Measurements from ENCODE around the gene RAB11FIP2. TPM values are rescaled to one million over a fixed set of nuclear protein-coding genes. Genes with fewer than 3 reads are reported as not detected.

Gene RAB11FIP2
- total RNA-seq, 1 experiment from 2014 or later = 12.7 TPM

- in situ Hi-C loops (cut with HindIII; ENCODE audit: low sequenced_read_pairs) = no loop called here
- DNase-seq (ENCODE audit: low spot score) = no peak
Observed at GRCh38 chr10:118035354-118036005, 11.3 kb downstream of the RAB11FIP2 start.

- no peak for DNase-seq (ENCODE audit: low spot score)
- in situ Hi-C loops (cut with HindIII; ENCODE audit: low sequenced_read_pairs) = no loop called here
Observed at GRCh38 chr10:118034791-118035261, 11.9 kb downstream of the RAB11FIP2 start.

DNA sequence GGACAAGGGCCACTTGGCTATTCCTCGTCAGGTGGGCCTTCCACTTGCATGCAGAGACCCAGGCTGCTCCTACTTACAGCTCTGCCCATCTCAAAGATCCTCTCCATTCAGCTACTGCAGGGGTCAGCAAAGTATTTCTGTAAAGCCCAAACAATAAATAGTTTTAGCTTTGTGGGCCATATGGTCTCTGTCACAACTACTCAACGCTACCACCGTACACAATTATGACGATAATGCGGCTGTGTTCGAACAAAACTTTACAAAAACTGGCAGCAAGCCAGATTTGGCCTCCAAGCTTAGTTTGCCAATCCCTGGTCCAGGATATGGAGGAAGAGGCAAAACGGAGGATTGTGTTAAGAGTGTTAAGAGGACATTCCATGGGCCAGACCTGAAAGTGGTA, 12.8 kb downstream of the RAB11FIP2 start:
- in situ Hi-C loops (cut with HindIII; ENCODE audit: low sequenced_read_pairs) = no loop called here

DNA sequence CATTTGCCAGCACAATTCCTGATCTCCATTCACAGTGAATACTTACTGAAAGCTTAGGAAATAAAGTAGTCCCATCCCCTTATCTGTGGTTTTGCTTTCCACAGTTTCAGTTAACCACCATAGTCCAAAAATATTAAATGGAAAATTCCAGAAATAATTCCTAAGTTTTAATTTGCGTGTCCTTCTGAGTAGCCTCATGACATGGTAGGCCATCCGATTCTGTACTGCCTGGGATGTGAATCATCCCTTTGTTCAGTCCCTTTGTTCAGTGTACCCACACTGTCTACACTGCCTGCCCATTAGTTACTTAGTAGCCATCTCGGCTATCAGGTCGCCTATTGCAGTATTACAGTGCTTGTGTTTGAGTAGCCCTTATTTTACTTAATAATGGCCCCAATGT, 14.2 kb downstream of the RAB11FIP2 start:
- in situ Hi-C loops (cut with HindIII; ENCODE audit: low sequenced_read_pairs) = no loop called here
- DNase-seq (ENCODE audit: low spot score) = no peak

More for the DNA sequence above, 12.8 kb downstream of the RAB11FIP2 start:
- no peak for DNase-seq (ENCODE audit: low spot score)

DNA sequence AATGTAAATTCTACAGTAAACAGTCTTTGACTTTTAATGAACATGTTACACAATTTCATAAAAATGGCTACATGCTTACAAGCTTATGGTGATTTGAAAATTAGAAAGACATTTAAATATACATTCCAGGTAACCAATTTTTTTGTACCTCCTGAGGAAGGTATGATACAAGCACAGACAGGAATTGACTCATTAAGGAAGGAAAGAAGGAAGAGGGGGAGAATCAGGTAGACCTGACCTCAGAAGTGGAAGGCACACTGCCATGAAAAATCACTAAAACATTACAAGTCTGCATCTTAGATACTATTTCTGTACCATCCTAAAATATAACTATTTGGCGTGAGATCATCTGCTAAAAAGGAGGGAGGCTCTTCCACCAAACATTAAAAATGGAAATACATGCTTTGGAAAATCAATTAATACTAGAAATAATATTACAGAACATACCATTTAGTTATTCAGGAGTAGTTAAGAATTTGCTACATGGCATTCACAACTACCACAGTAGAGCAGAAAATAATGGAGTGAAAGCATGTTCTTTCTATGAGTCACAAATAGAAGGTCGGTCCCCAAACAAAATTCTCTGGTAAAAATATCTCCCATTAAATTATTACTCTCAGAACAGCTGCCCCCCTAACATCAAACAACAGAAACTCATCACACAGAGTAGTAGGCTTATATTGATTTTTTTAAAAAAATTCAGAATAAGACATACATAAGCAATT, 15.2 kb downstream of the RAB11FIP2 start:
- in situ Hi-C loops (cut with HindIII; ENCODE audit: low sequenced_read_pairs) = no loop called here
- DNase-seq (ENCODE audit: low spot score) = no peak

DNA sequence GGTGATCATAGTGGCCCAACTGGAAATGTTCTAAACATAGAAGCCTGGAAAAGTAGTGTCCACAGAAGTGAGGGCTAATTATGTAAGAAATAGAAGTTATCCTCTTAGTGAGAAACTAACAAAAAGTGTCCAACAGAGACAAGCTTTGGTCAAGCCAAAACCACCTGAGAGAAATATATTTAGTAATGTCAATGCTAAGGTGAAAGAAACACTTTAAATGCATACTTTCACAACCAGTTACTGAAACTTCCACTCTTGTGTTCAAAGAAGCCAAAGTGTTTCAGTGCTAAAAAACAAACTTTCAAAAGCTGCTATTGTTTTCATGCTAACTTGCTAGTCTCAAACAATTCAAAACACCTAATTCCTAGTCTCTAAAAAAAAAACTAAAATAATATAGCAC, 18.1 kb downstream of the RAB11FIP2 start:
- in situ Hi-C loops (cut with HindIII; ENCODE audit: low sequenced_read_pairs) = no loop called here
- DNase-seq (ENCODE audit: low spot score) = no peak

DNA sequence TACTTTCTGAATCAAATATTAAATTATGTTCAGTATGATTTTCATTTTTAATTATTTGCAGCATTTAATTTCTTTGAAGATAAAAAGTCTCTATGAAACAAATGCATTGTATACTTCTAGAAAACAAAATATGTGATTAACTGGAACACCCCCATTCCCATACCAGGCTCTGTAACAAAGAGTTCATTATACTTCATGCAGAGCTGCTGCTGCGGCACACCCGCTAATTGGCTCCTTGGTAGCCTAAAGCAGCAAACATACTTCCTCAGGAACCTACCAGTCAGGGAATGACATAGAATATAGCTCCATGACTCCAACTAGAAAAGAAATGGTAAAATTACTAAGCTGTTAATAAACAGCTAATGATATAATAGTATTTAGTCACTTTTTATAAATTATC, 19.3 kb downstream of the RAB11FIP2 start:
- DNase-seq (ENCODE audit: low spot score) = no peak
- in situ Hi-C loops (cut with HindIII; ENCODE audit: low sequenced_read_pairs) = no loop called here

DNA sequence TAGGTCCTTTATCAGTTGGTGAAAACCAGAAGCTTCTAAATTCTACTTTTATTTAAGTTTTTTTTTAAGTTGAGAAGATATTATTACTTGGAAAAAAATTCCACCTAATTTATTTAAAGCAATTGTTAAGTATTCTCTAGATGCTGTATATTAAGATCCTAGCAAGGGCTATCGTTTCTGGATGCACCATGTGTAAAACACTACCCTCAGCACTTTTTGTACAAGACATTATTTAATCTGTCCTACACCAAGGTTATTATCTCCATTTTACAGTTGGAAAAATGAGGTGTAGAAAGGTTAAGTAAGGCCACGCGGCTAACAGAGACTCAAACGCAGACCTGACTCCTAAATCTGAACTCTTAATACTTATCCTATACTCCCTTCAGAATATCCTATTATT, 19.8 kb downstream of the RAB11FIP2 start:
- in situ Hi-C loops (cut with HindIII; ENCODE audit: low sequenced_read_pairs) = no loop called here
- DNase-seq (ENCODE audit: low spot score) = no peak

- in situ Hi-C loops (cut with HindIII; ENCODE audit: low sequenced_read_pairs) = no loop called here
- DNase-seq (ENCODE audit: low spot score) = no peak
Observed at GRCh38 chr10:118020365-118020764, 26.4 kb downstream of the RAB11FIP2 start.

DNA sequence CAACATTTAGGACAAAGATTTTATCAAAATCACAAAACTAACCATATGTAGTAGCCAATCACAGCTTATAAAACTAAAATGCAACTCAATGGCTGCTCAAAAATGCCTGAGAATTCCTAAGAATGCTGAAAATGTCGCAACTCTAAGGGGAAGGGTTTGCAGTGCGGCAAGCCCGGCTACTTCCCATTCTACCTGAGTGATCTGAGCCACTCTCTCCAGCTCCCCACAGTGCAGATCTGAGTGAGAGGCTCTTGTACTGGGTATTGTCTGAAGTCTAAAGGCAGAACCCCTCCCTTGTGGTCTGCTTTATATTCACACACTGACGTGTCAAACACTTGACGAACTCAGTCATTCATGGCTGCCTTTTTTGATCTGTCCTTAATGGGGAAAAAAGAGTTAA, 28.9 kb downstream of the RAB11FIP2 start:
- in situ Hi-C loops (cut with HindIII; ENCODE audit: low sequenced_read_pairs) = no loop called here
- DNase-seq (ENCODE audit: low spot score) = no peak

DNA sequence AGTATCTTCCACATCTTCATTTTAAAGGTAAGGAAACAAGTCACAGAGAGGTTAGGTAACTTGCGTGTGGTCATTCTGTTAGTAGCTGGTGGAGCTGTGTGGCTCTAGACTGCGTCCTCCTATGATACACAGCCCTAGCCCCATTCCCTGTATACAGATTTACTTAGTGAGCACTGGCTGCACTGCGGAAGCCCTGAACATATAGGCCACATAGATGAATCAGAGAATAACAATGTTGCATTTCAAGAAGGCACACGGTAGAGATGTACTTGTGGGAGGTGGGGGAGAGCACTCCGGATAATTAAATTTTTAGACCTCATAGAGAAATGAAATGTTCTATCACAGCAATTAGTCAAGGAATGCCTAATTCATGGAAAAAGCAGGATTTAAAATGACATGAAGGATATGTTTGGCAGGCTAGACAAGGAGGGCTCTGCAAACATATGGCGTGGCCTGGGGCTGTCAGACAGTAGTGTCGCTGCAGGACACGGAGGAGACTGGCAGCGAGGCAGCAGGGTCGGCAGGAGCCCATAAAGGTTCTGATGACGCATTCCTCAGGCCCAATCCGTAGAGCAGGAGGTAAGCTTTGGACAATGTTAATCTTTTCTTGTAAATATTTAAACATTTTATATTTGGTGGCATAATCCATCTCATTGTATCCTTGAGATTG, 29.5 kb downstream of the RAB11FIP2 start:
- DNase-seq (ENCODE audit: low spot score) = peak; percentile 29
- in situ Hi-C loops (cut with HindIII; ENCODE audit: low sequenced_read_pairs) = no loop called here

DNA sequence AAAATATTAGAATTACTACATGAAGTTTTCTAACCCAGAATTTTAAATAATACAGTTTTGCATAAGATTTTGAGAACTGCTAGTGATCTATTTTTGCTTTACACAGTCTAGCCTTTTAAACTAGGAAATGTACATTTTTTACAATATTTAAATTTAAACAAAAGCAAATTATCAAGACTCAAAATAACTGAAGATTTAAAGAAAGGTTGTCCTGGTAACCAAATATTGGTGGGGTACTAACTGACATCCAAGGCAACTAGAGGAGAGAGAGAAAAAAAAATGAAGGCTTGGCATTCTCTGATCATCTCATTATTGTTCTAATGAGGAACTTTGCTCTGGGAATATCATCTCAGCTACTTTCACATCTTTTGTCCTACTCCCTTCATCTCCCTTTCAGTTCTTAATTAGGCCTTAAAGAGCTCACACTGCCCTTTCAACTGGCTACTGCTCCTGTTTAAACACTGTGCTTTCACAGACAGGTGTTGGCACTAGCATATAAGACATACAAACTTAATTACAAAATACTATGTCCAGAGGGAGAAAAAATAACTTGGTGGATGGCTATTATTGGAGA, 33.7 kb downstream of the RAB11FIP2 start:
- no peak for DNase-seq (ENCODE audit: low spot score)
- in situ Hi-C loops (cut with HindIII; ENCODE audit: low sequenced_read_pairs) = no loop called here

DNA sequence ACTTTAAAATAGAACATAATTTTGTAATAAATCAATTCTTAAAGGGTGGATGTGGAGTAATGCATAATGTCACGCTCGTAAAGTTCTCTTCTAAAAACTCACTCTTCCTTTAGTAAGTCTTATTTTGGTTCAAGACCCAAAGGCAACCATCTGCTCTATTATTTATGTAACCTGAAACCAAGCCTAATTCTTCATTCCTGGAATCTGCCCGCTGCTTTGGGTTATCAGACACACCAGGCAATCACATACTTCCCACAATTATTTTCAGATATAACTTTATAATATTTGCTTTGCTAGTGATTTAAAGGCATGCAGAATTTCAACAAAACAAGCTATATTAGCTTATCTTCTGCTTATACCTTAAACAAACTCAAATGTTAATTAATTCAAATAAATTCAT, 39.0 kb downstream of the RAB11FIP2 start:
- in situ Hi-C loops (cut with HindIII; ENCODE audit: low sequenced_read_pairs) = no loop called here
- peak; percentile 32 for DNase-seq (ENCODE audit: low spot score)

- in situ Hi-C loops (cut with HindIII; ENCODE audit: low sequenced_read_pairs) = no loop called here
- no peak for DNase-seq (ENCODE audit: low spot score)
Observed at GRCh38 chr10:118003126-118003525, 43.6 kb downstream of the RAB11FIP2 start.

GRCh38 chr10:118002581-118002980, 44.2 kb downstream of the RAB11FIP2 start:
- in situ Hi-C loops (cut with HindIII; ENCODE audit: low sequenced_read_pairs) = no loop called here
- no peak for DNase-seq (ENCODE audit: low spot score)

DNA sequence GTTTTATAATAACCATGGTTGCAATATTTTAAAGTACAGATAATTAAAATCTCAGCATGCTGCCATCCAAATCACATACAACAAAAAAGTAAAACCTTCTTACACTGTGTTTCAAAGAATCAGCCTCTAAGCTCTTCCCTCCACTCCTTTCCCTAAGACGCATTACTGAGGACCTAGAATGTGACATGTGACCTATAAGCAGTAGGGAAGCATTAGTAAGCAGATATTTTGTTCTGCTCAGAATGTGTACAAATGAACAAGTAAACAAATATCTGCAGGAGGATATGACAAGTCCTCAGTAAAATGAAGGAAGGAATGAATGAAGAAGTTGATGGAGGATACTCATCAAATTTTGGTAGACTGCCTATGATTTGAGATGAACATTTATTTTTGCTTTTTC, 49.1 kb downstream of the RAB11FIP2 start:
- no peak for DNase-seq (ENCODE audit: low spot score)
- in situ Hi-C loops (cut with HindIII; ENCODE audit: low sequenced_read_pairs) = no loop called here

GRCh38 chr10:117996709-117997108, 50.0 kb downstream of the RAB11FIP2 start:
- no peak for DNase-seq (ENCODE audit: low spot score)
- in situ Hi-C loops (cut with HindIII; ENCODE audit: low sequenced_read_pairs) = no loop called here

DNA sequence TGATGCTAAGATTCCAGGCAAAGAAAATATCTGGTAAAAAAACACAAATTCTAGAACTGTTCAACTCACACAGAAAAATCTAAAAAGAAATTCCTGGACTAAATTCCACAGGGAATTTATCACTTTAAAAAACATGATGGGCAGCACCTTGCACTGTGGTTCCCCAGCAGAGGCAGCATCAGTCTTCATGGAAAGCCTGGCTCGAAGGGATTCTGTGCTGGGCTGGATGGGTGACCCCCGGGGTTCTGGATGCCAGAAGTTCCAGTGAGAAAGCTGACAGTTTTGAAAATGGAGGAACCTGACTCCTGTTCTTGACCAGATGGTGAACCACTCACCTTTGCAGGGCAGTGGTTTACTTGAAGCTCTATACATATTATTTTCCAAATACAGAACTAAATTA, 52.0 kb downstream of the RAB11FIP2 start:
- in situ Hi-C loops (cut with HindIII; ENCODE audit: low sequenced_read_pairs) = no loop called here
- no peak for DNase-seq (ENCODE audit: low spot score)

- DNase-seq (ENCODE audit: low spot score) = no peak
- in situ Hi-C loops (cut with HindIII; ENCODE audit: low sequenced_read_pairs) = no loop called here
Observed at GRCh38 chr10:117993166-117993565, 53.6 kb downstream of the RAB11FIP2 start.

DNA sequence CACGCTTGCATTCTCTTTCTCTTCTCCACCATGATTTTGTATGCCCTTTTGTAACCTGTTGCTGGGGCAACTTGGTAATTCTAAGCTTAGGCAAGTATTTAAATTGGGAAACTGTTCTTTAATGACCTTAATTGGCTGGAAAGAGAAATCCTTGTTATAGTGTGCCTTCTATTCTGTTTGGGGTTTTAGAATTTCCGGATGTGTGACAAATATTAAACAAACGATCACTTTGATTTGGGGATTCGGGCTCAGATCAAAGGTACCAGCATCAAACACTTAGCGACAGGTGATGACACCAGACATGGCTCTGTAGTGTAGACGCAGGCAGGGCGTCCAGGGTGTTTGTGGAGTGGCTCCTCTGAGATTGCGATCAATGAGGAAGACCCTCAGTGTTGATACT, 55.0 kb downstream of the RAB11FIP2 start:
- in situ Hi-C loops (cut with HindIII; ENCODE audit: low sequenced_read_pairs) = no loop called here

More for the DNA sequence above, 55.0 kb downstream of the RAB11FIP2 start:
- no peak for DNase-seq (ENCODE audit: low spot score)
